SU-DHL-6 (cell line): ENCODE measurements around the gene NCAM2.

Experiments used
- H2AFZ ChIP-seq: fragments of 200-600 bp; sonication (generic); 2 replicates; pipeline ENCODE4 v1.6.1; 2014; ENCODE audit warnings: low read depth, mild to moderate bottlenecking, moderate library complexity, mixed read lengths, antibody characterized with exemption, low read length; ENCODE audit not compliant: severe bottlenecking
- H3F3A ChIP-seq: fragments of 200-600 bp; shearing (Covaris generic); 2 replicates; pipeline ENCODE4 v1.6.0; 2016; ENCODE audit warnings: antibody characterized with exemption, mild to moderate bottlenecking; ENCODE audit not compliant: insufficient read depth
- H3K27ac ChIP-seq: fragments of 200-600 bp; sonication (generic); 2 replicates; pipeline ENCODE4 v1.5.1; 2016; ENCODE audit warnings: low read depth, mild to moderate bottlenecking, low read length, moderate library complexity, mixed read lengths
- H3K27me3 ChIP-seq: fragments of 200-600 bp; sonication (generic), shearing (Covaris generic); 2 replicates; pipeline ENCODE4 v1.6.0; 2014; ENCODE audit warnings: mild to moderate bottlenecking, low read length
- H3K36me3 ChIP-seq: fragments of 200-600 bp; sonication (generic); 2 replicates; pipeline ENCODE4 v1.6.1; 2014; ENCODE audit warnings: mild to moderate bottlenecking, low read length, mixed read lengths
- H3K4me2 ChIP-seq: fragments of 300-600, 200-600 bp; shearing (Covaris generic), sonication (generic); 2 replicates; pipeline ENCODE4 v1.6.0; 2014; ENCODE audit warnings: low read length, low read depth, mild to moderate bottlenecking; ENCODE audit not compliant: poor library complexity, severe bottlenecking
- H3K4me3 ChIP-seq: fragments of 200-600 bp; sonication (generic); 2 replicates; pipeline ENCODE4 v1.5.1; 2014; ENCODE audit warnings: antibody characterized with exemption, low read length, mild to moderate bottlenecking, mixed read lengths; ENCODE audit not compliant: insufficient read depth, poor library complexity, severe bottlenecking
- H3K79me2 ChIP-seq: fragments of 200-600 bp; sonication (generic); 2 replicates; pipeline ENCODE4 v1.6.1; 2014; ENCODE audit warnings: mild to moderate bottlenecking, low read length, moderate library complexity; ENCODE audit not compliant: insufficient read depth
- H3K9ac ChIP-seq: fragments of 200-600 bp; sonication (generic); 2 replicates; pipeline ENCODE4 v1.7.0; 2014; ENCODE audit warnings: mild to moderate bottlenecking, low read length
- H3K9me2 ChIP-seq: fragments of 200-600 bp; sonication (generic); replicated peaks from 2 replicates; pipeline ENCODE4 v1.6.1; 2014; ENCODE audit warnings: low read length; ENCODE audit not compliant: insufficient read depth
- H3K9me3 ChIP-seq: fragments of 200-600 bp; sonication (generic); 2 replicates; pipeline ENCODE4 v1.6.1; 2014; ENCODE audit warnings: low read length, mixed read lengths; ENCODE audit not compliant: insufficient read depth
- H4K20me1 ChIP-seq: fragments of 200-600 bp; sonication (generic); 2 replicates; pipeline ENCODE4 v1.6.1; 2014; ENCODE audit warnings: low read depth, mild to moderate bottlenecking, antibody characterized with exemption, low read length, moderate library complexity, mixed read lengths
- CTCF ChIP-seq: fragments of 200-600 bp; sonication (generic); IDR thresholded peaks from one replicate; pipeline ENCODE4 v1.5.1; 2017; ENCODE audit warnings: antibody characterized with exemption, mild to moderate bottlenecking, low read length, moderate library complexity; ENCODE audit not compliant: insufficient read depth, poor library complexity, severe bottlenecking
- EZH2phosphoT487 ChIP-seq: fragments of 200-600 bp; sonication (generic), shearing (Covaris generic); conservative IDR thresholded peaks from 2 replicates; pipeline ENCODE4 v1.6.1; 2018; ENCODE audit warnings: mild to moderate bottlenecking, antibody characterized with exemption, low read length, moderate library complexity, mixed read lengths

Gene NCAM2

GRCh38 chr21:20998456-20998789, 214 bp downstream of the NCAM2 start:
- Histone ChIP-seq H3K9me2 (no peaks in the 10 kb centered on the region), H3K9ac (no peak overlapping the region), H3K4me2 (no peak overlapping the region), H3K4me3 (no peak overlapping the region), H3K36me3 (no peaks in the 10 kb centered on the region), H3K79me2 (no peaks in the 10 kb centered on the region), H2AFZ (no peak overlapping the region), H3K27ac (no peak overlapping the region), H3K9me3 (no peaks in the 10 kb centered on the region), H4K20me1 (no peaks in the 10 kb centered on the region), H3F3A (no peaks in the 10 kb centered on the region), H3K27me3 (no peaks in the 10 kb centered on the region)
- TF ChIP-seq CTCF (no peak), EZH2phosphoT487 (no peak)

GRCh38 chr21:20998886-20999285, 677 bp downstream of the NCAM2 start:
- Histone ChIP-seq H3K27ac (no peak overlapping the region), H4K20me1 (no peaks in the 10 kb centered on the region), H3K4me3 (no peak overlapping the region), H3K36me3 (no peaks in the 10 kb centered on the region), H3K79me2 (no peaks in the 10 kb centered on the region), H3K27me3 (no peaks in the 10 kb centered on the region), H3F3A (no peaks in the 10 kb centered on the region), H3K9me3 (no peaks in the 10 kb centered on the region), H2AFZ (no peak overlapping the region), H3K9me2 (no peaks in the 10 kb centered on the region), H3K4me2 (no peak overlapping the region), H3K9ac (no peak overlapping the region)
- TF ChIP-seq EZH2phosphoT487 (no peak), CTCF (no peak)

GRCh38 chr21:20999659-21000058, 1.4 kb downstream of the NCAM2 start:
- Histone ChIP-seq H3K27me3 (no peaks in the 10 kb centered on the region), H2AFZ (no peak overlapping the region), H3K9ac (no peak overlapping the region), H3K4me3 (no peak overlapping the region), H3K4me2 (no peak overlapping the region), H3K27ac (no peak overlapping the region), H3K9me3 (no peaks in the 10 kb centered on the region), H4K20me1 (no peaks in the 10 kb centered on the region), H3K36me3 (no peaks in the 10 kb centered on the region), H3F3A (no peaks in the 10 kb centered on the region), H3K79me2 (no peaks in the 10 kb centered on the region), H3K9me2 (no peaks in the 10 kb centered on the region)
- TF ChIP-seq EZH2phosphoT487 (no peak), CTCF (peak; percentile 57)
